Smooth muscle cell (in vitro differentiated cells): ENCODE results near the gene CPED1. TPM values are rescaled to one million over a fixed set of nuclear protein-coding genes. Genes with fewer than 3 reads are reported as not detected.

Experiments
- DNase-seq: peaks from one replicate; lab custom pipeline; 2025; ENCODE audit not compliant: unreplicated experiment; lab: John Stamatoyannopoulos, UW
- H2AFZ ChIP-seq: fragments of 200-600 bp; sonication (generic); 2 replicates; pipeline ENCODE4 v1.6.0; 2016; ENCODE audit warnings: antibody characterized with exemption, low read depth, mild to moderate bottlenecking
- H3F3A ChIP-seq: fragments of 200-600 bp; sonication (generic); 2 replicates; pipeline ENCODE4 v1.6.0; 2017; ENCODE audit warnings: antibody characterized with exemption, low read depth
- H3K27ac ChIP-seq: fragments of 200-600 bp; sonication (generic); 2 replicates; pipeline ENCODE4 v1.5.1; 2016; ENCODE audit warnings: low read depth, mild to moderate bottlenecking
- H3K27me3 ChIP-seq: fragments of 200-600 bp; sonication (generic); 2 replicates; pipeline ENCODE4 v1.6.1; 2016; ENCODE audit warnings: low read depth, mild to moderate bottlenecking
- H3K36me3 ChIP-seq: fragments of 200-600 bp; sonication (generic); 2 replicates; pipeline ENCODE4 v1.5.1; 2016; ENCODE audit warnings: low read depth
- H3K4me1 ChIP-seq: fragments of 200-600 bp; sonication (generic); 2 replicates; pipeline ENCODE4 v1.5.1; 2016; ENCODE audit warnings: low read depth
- H3K4me2 ChIP-seq: fragments of 200-600 bp; sonication (generic); 2 replicates; pipeline ENCODE4 v1.6.0; 2016; ENCODE audit warnings: mild to moderate bottlenecking
- H3K4me3 ChIP-seq: fragments of 200-600 bp; sonication (generic); 2 replicates; pipeline ENCODE4 v1.5.1; 2016; ENCODE audit warnings: mild to moderate bottlenecking
- H3K79me2 ChIP-seq: fragments of 200-600 bp; sonication (generic); 2 replicates; pipeline ENCODE4 v1.6.0; 2016; ENCODE audit warnings: low read depth, mild to moderate bottlenecking
- H3K9ac ChIP-seq: fragments of 200-600 bp; sonication (generic); 2 replicates; pipeline ENCODE4 v1.6.0; 2016; ENCODE audit warnings: low read depth
- H3K9me3 ChIP-seq: fragments of 200-600 bp; sonication (generic); replicated peaks from 2 replicates; pipeline ENCODE4 v1.5.1; 2016; ENCODE audit warnings: low read depth
- H4K20me1 ChIP-seq: fragments of 200-600 bp; sonication (generic); 2 replicates; pipeline ENCODE4 v1.6.0; 2016; ENCODE audit warnings: low read depth
- CTCF ChIP-seq: fragments of 200-600 bp; sonication (generic); IDR thresholded peaks from 2 replicates; pipeline ENCODE4 v1.5.1; 2017; ENCODE audit warnings: borderline replicate concordance, mild to moderate bottlenecking, antibody characterized with exemption; ENCODE audit not compliant: insufficient read depth, poor library complexity, severe bottlenecking
- WGBS: methylation state at CpG from one replicate; pipeline ENCODE4 v1.1.7; 2016; ENCODE audit warnings: low lambda C conversion rate; 5-methylcytosine and 5-hydroxymethylcytosine counted together
- polyA plus RNA-seq: library from polyadenylated mRNA; unstranded; fragments of >200 nt; fragmentation: Nextera tagmentation; extraction: Ambion mirVana; gene quantifications from 2 replicates; pipeline ENCODE4 v1.2.1, GENCODE V29; 2016
- total RNA-seq: library from RNA; depleted of rRNA; stranded (reverse); fragments of >200 nt; gene quantifications from 2 replicates; pipeline ENCODE4 v1.2.3, GENCODE V29; 2014

Gene CPED1
- total and polyA plus RNA-seq, 2 experiments from 2014 or later = 9.5 to 12.9 TPM

GRCh38 chr7:121331574-121331973 lies 343.1 kb downstream of the CPED1 start:
- Histone ChIP-seq H3K4me2 (no peak overlapping the region), H3F3A (no peaks in the 10 kb centered on the region), H3K79me2 (no peaks in the 10 kb centered on the region), H3K9me3 (no peaks in the 10 kb centered on the region), H3K27ac (no peak overlapping the region), H3K27me3 (peaks cover 68% of the 10 kb centered on the region), H3K9ac (no peak overlapping the region), H4K20me1 (no peaks in the 10 kb centered on the region), H3K36me3 (no peaks in the 10 kb centered on the region), H2AFZ (no peak overlapping the region), H3K4me1 (peaks cover 15% of the 10 kb centered on the region), H3K4me3 (no peak overlapping the region)
- no peak for DNase-seq
- WGBS = 79% methylated on average over 5 of the region's 5 CpGs
- no peak for TF ChIP-seq CTCF

GRCh38 chr7:121334376-121334775 lies 345.9 kb downstream of the CPED1 start:
- WGBS = 95% methylated on average over 4 of the region's 4 CpGs

GRCh38 chr7:121334875-121335648 lies 346.6 kb downstream of the CPED1 start:
- Histone ChIP-seq H3K27ac (no peak overlapping the region), H3K4me3 (no peak overlapping the region), H3K36me3 (no peaks in the 10 kb centered on the region), H3K79me2 (no peaks in the 10 kb centered on the region), H2AFZ (no peak overlapping the region), H3K9me3 (no peaks in the 10 kb centered on the region), H3F3A (no peaks in the 10 kb centered on the region), H3K4me1 (peaks cover 5% of the 10 kb centered on the region), H3K4me2 (no peak overlapping the region), H4K20me1 (no peaks in the 10 kb centered on the region), H3K9ac (no peak overlapping the region), H3K27me3 (peaks cover 44% of the 10 kb centered on the region)
- TF ChIP-seq CTCF = no peak
- no peak for DNase-seq
- 81% methylated on average over 10 of the region's 10 CpGs for WGBS

More at GRCh38 chr7:121334376-121334775, 345.9 kb downstream of the CPED1 start:
- no peaks in the 10 kb centered on the region for H3K36me3 ChIP-seq
- H3K27me3 ChIP-seq = peaks cover 51% of the 10 kb centered on the region
- no peak for DNase-seq
- H3K9me3 ChIP-seq = no peaks in the 10 kb centered on the region
- no peak overlapping the region for H3K27ac ChIP-seq
- no peak overlapping the region for H3K4me3 ChIP-seq
- H4K20me1 ChIP-seq = no peaks in the 10 kb centered on the region
- no peak overlapping the region for H2AFZ ChIP-seq
- no peak for TF ChIP-seq CTCF
- no peaks in the 10 kb centered on the region for H3F3A ChIP-seq
- no peak overlapping the region for H3K4me2 ChIP-seq
- H3K79me2 ChIP-seq = no peaks in the 10 kb centered on the region
- H3K9ac ChIP-seq = no peak overlapping the region
- H3K4me1 ChIP-seq = peaks cover 8% of the 10 kb centered on the region

GRCh38 chr7:121336579-121336978 lies 348.1 kb downstream of the CPED1 start:
- Histone ChIP-seq H2AFZ (no peak overlapping the region), H3K36me3 (no peaks in the 10 kb centered on the region), H3F3A (no peaks in the 10 kb centered on the region), H3K79me2 (no peaks in the 10 kb centered on the region), H3K27ac (no peak overlapping the region), H3K9ac (no peak overlapping the region), H3K4me1 (no peaks in the 10 kb centered on the region), H4K20me1 (no peaks in the 10 kb centered on the region), H3K27me3 (peaks cover 29% of the 10 kb centered on the region), H3K4me3 (no peak overlapping the region), H3K4me2 (no peak overlapping the region), H3K9me3 (no peaks in the 10 kb centered on the region)
- 76% methylated on average over 3 of the region's 3 CpGs for WGBS
- TF ChIP-seq CTCF = no peak
- no peak for DNase-seq
